HL-60/S4 (cell line): ENCODE results near the gene RELA.

Experiments
- in situ Hi-C: fragments of 300-500 bp; cut with MboI; formaldehyde crosslinking; loops from 2 replicates; pipeline ENCODE4 v1.14.3; 2022; ENCODE audit warnings: low sequenced_read_pairs

Gene RELA

GRCh38 chr11:65615229-65615949 lies 47.3 kb downstream of the RELA start, which contains the start of gene PCNX3:
PCNX3 (plus strand) TSS chr11:65615776; CDS start chr11:65616312, 536 bp downstream.
- in situ Hi-C loops, result no loop called here

- in situ Hi-C loops, result no loop called here
Measured at GRCh38 chr11:65613091-65613928, 49.4 kb downstream of the RELA start.

GRCh38 chr11:65612691-65613090 lies 50.0 kb downstream of the RELA start:
- in situ Hi-C loops, result no loop called here

- in situ Hi-C loops, result no loop called here
Measured at GRCh38 chr11:65611758-65612603, 50.7 kb downstream of the RELA start.

- in situ Hi-C loops, result no loop called here
Measured at GRCh38 chr11:65611028-65611757, 51.5 kb downstream of the RELA start.

- in situ Hi-C loops, result no loop called here
Measured at GRCh38 chr11:65610404-65610803, 52.3 kb downstream of the RELA start.

- in situ Hi-C loops, result no loop called here
Measured at GRCh38 chr11:65609665-65610064, 53.1 kb downstream of the RELA start.

- in situ Hi-C loops, result no loop called here
Measured at GRCh38 chr11:65609229-65609628, 53.5 kb downstream of the RELA start.

- in situ Hi-C loops, result no loop called here
Measured at GRCh38 chr11:65607614-65608426, 54.9 kb downstream of the RELA start.

GRCh38 chr11:65606876-65607613 lies 55.7 kb downstream of the RELA start:
- in situ Hi-C loops, result no loop called here

GRCh38 chr11:65604258-65604657 lies 58.5 kb downstream of the RELA start:
- in situ Hi-C loops, result no loop called here
